ENCODE data around the gene DVL2.
A peak's percentile ranks its signal among the peaks of the same experiment; 100 is the strongest.

- no peak for TF ChIP-seq TBL1XR1 (IDR thresholded peaks at IDR 0.05; ENCODE audit: borderline replicate concordance, low read length, partially characterized antibody)
- TF ChIP-seq RAD21 (CRISPR knock-in tag; IDR thresholded peaks at IDR 0.05): no peak
- TF ChIP-seq PHF8 (CRISPR knock-in tag; IDR thresholded peaks at IDR 0.05): no peak
- no peak for TF ChIP-seq CTCF (CRISPR knock-in tag; IDR thresholded peaks at IDR 0.05)
- TF ChIP-seq POLR2AphosphoS5 (IDR thresholded peaks at IDR 0.05; ENCODE audit: low read depth, low read length): no peak; the same call in 1 of the 2 replicates
- TF ChIP-seq HNF4G (IDR thresholded peaks at IDR 0.05; ENCODE audit: borderline replicate concordance, low read depth, low read length): no peak
- no peak for TF ChIP-seq HNF4G (CRISPR knock-in tag; IDR thresholded peaks at IDR 0.05; ENCODE audit: borderline replicate concordance, low read depth)
- no peak for TF ChIP-seq MAZ (IDR thresholded peaks at IDR 0.05; ENCODE audit: borderline replicate concordance, low read depth, low read length)
- TF ChIP-seq MAZ (CRISPR knock-in tag; IDR thresholded peaks at IDR 0.05; ENCODE audit: low read depth): 0 out of 2 replicates have a peak, but pooled peaks have one; percentile 8
- TF ChIP-seq RFX1 (IDR thresholded peaks at IDR 0.05): no peak
- TF ChIP-seq U2AF2 (IDR thresholded peaks at IDR 0.05; ENCODE audit: low read depth, low read length): no peak
- no peak for TF ChIP-seq ZNF329 (CRISPR knock-in tag; IDR thresholded peaks at IDR 0.05; ENCODE audit: low read depth)
- no peak for TF ChIP-seq SMAD9 (CRISPR knock-in tag; IDR thresholded peaks at IDR 0.05)
Observed at GRCh38 chr17:7221278-7222092, 12.8 kb downstream of the DVL2 start.

Measured in HepG2 (cell line).